ENCODE data around the gene ARAP2.

Gene ARAP2

GRCh38 chr4:36130641-36131040 lies 113.7 kb downstream of the ARAP2 start:
- no peak for DNase-seq

- DNase-seq, result no peak
These were observed 115.6 kb downstream of the ARAP2 start for GRCh38 chr4:36128689-36129088.

DNA sequence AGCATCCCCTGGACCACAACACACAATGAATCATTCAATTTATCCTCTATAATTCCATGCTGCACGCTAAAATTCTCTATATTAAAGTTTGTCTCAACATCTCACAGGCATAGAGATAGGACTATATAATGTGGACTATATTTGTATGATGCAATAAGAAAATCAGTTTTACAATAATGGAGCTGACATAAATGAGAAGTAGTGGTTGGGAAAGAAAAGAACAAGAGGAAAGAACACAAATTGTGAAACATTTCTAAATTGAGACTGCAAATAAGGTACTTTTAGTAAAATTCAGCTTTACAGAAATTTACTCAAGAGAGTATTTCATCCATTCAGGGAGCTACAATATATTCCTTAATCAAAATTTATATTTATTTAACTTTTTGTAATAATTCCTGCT lies 120.4 kb downstream of the ARAP2 start:
- no peak for DNase-seq

DNA sequence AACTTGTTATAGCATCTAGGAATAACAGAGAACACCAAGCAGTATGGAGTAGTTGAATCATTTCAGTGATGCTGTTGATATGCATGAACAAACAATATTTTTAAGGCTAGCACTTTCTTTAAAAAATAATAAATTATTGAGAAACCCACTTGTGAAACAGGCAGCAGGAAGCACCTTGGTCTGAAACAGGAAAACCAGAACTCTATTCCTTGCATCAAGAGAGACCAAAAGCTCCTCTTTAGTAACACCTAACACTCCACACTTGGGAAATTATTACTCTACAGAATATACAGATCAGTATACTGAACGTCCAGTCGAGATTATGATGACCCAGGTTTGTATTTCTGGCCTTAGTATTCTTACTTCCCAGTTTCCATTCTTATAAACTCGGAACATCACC lies 129.0 kb downstream of the ARAP2 start:
- DNase-seq, result no peak

- no peak for DNase-seq
These were observed 133.1 kb downstream of the ARAP2 start for GRCh38 chr4:36111172-36111571.

GRCh38 chr4:36099509-36099908 lies 144.8 kb downstream of the ARAP2 start:
- DNase-seq, result no peak

DNA sequence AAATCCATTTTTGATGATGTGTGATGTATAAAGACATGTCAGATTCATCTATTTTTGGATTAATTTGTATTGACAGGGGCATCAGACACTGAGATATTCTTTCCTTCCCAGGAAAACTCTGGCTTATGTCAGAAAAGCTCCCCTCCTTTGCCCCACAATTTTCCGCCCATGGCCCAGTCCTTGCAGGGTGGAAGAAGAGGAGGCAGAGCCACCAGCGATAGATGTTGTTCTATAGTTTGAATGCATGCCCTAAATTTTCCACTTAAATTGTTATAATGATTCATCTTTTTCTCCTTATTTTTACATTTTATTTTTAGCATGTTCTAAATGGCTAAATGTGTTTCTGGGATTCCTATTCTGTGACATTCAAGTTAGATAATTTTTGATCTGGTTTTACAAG lies 149.3 kb downstream of the ARAP2 start:
- peak in 1 of 58 donors; percentile 1 for DNase-seq

GRCh38 chr4:36091997-36092396 lies 152.3 kb downstream of the ARAP2 start:
- DNase-seq, result no peak

DNA sequence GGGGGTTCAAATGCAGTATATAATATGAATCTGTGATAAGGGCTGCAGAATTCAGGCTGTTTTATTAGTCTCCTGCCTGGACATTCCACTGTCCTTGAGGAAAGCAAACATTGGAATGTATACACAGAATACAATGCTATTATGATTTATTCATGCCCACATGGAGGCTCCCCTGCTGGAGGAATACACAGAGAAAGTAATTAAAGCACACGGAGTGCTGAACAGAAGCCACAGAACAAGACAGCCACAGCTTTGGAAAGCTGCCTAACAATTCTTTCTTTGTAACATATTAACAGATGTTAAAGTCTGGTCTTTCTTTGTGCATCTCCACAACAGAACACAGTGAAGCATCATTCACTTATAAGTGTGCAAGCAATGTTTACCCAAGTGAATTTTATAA lies 155.8 kb downstream of the ARAP2 start:
- DNase-seq, result peak in 5 of 58 donors; percentile 7 to 73 (median 28)

DNA sequence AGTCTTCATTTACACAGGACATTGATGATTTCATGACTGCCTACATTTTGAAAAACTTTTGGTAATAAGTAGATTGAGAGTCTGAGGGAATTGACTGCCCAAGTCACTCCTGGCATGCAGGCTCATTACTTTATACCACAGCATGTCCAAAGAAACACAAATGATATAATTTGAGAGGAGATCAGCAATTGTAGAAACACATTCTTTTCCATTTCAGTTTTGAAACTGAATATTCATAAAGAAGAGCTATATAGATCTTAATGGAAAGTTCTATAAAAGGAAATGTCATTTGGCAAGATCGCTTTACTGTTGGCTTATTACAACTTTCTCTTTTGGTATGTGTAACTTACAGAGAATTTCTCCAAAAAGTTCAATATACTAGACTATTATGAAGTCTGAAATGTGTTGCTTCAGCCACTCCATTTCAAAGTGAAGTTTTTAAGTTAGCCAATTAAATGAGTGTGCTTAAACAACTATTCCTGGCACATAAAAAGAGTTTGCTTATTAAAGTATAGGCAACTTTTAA lies 158.0 kb downstream of the ARAP2 start:
- DNase-seq, result no peak

DNA sequence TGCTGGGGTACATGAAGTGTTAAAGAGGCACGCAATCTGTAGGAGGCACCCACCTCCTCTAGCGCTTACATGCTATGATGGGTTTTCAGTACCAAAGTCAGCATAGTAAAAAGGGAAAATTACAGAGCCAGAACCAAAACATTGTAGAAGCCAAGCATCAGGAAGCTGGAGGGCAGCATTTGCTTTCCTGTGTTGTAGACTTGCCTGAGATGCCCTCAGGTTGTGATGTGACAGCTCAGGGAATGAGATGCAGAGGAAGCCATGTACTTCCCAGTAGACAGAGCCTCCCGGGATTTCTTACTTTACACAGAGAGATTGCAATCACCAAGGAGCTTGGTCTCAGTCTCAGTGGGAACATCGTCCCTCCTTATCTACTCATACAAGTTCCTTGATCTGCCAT lies 161.5 kb downstream of the ARAP2 start:
- DNase-seq, result no peak

GRCh38 chr4:36081185-36081584 lies 163.1 kb downstream of the ARAP2 start:
- DNase-seq, result no peak

DNA sequence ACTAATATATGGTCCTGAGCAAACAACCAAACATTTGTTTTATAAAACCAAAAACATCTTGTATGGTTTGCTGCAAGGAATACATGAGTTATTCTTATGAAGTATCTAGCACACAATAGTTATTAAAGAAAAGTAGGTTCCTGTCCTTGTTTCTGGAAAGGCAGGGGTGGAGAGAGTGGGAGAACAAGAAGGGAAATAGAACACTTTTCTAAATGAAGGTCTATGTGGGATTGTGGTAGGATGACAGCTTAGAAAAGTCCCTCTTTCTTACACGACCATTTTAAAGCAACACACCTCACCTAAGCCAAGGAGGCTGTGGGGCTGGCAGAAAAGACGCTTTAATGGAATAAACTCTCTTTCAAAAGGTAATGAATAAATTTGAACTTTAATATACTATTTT lies 164.6 kb downstream of the ARAP2 start:
- no peak for DNase-seq

DNA sequence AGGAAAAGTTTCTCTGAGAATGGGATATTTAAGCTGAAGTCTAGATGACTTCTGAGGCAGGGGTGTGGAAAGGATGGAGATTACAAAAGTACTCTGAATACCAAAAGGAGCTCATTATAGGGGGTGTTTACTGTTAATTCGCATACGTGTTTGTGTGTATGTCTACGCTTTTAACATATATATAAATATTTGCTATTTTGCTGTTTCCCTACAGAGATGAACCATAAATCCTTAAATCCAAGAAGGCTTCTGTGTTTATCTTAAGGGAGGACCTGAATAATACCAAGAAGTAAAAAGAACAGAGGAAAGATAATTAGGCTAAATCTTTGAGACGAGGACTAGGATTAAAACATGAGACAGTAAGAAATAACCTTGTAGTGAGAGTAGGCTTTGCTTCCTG lies 166.0 kb downstream of the ARAP2 start:
- no peak for DNase-seq

DNA sequence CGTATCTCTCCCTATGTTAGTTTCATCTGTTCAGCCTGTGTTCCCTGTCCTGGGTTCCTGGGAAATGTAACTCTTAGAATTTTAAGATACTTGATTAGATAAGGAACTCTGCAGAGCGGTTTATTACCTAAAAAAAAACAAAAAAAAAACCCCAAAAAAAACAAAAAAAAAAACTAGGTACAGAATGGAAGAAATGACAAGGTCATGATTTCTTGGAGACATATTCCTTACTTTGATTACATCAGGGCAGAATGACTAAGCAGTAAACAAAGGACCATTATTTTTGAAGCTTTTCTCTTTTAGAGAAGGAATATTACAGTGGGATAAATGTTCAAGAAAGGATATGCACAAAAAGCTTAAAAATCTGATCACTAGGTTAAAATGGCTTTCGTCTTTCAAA lies 171.8 kb downstream of the ARAP2 start:
- no peak for DNase-seq

DNA sequence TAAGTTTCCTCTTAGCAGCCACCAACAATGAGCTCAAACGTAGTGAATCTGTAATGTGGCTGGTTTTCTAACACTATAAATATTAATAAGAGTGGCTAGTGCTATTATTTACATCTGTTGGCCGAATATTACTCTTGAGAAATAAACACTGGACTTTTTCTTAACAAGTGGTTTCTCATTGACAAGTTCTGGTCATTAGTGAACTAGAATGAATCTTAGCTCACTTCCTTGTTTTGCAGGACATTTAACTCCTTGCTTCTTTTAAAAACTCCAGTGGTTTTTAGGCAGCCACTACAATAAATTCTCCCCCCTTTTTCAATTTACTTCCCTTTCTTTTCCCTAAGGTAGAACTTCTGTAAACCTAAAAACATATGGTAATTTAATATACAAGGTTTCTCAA lies 177.2 kb downstream of the ARAP2 start:
- no peak for DNase-seq

- no peak for DNase-seq
These were observed 178.9 kb downstream of the ARAP2 start for GRCh38 chr4:36065274-36065871.

DNA sequence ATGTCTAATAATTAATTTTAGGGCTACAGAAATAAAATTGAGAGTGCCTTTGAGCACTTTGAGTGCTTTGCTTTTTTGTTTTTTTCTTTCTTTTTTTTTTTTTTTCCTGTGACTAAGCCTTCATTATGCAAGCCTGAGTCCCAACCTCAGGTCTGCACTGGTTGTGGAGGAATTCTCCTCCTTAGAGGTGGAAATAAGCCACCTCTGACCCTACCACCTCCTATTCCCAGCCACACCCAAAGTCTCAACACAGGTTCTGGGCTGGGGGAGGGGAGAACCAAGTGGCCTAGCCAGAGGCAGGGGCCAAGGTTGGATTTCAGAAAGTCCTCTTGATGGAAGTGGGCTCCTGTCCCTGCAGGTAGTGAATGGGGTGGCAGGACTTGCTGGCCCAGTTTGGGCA lies 180.2 kb downstream of the ARAP2 start:
- DNase-seq, result no peak

DNA sequence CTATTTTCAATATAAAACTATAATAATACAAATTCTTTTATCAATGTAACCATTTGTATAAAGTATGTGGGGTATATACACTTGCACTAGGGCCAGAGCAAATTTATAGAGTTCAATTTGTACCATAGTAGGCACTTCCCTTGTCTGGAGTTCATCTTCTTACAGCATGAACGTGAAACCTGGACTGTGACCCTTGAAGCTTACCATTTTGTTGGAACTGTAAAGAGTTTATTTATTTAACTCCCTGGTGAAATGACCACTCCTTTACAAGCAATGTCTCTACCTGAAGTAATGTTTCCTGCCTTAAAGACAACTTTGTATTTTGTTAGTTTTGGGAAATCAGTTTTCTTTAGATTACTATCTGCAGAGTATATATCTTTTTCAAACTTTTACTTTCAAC lies 188.2 kb downstream of the ARAP2 start:
- no peak for DNase-seq

GRCh38 chr4:36054694-36055422 lies 189.5 kb downstream of the ARAP2 start:
- no peak for DNase-seq

GRCh38 chr4:36053930-36054329 lies 190.4 kb downstream of the ARAP2 start:
- DNase-seq, result no peak

DNA sequence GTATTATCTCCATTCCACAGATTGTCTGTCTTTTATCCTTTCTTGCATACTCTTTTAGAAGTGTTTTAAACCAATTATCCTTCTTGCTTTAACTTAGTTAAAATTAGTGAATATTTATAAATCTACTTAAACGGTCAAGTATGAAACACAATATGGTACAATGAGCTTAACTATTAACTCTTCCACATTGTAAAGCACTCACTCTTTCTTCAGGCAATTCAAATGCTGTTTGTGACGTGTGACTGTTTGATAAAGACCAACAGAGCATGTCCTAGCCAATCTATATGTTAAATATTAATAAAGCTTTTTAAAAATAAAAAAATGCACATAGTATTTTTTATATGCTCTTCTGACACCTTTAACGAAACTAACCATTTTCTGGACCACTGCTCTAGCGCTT lies 192.7 kb downstream of the ARAP2 start:
- DNase-seq, result no peak

GRCh38 chr4:36046026-36046425 lies 198.3 kb downstream of the ARAP2 start:
- DNase-seq, result no peak
